Heart right ventricle (tissue), 16 donors: ENCODE results near the gene UGT3A2. TPM values are rescaled to one million over a fixed set of nuclear protein-coding genes. Genes with fewer than 3 reads are reported as not detected.

Experiments
- ATAC-seq, 8 donors: fragments of 200-7000 bp; cut with Tn5 transposase; one replicate each; pipeline ENCODE4 v1.9.1; 2020; ENCODE audit warnings: mild to moderate bottlenecking in 8 of 8, moderate library complexity in 8 of 8, moderate number of reproducible peaks in 1 of 8
- DNase-seq, 2 donors: peaks; one replicate each; pipeline ENCODE4 v3.0.0-alpha.2; 2020
- H3K27ac ChIP-seq, 10 donors: fragments of 200-600 bp; sonication (generic) in 2 of 10; one replicate each; pipeline versions ENCODE4 v1.5.0 to v1.8.0; 2020 to 2022; ENCODE audit warnings: mild to moderate bottlenecking in 3 of 10
- H3K27me3 ChIP-seq, 7 donors: fragments of 200-600 bp; one replicate each; pipeline ENCODE4 v1.8.0; 2021 to 2022; ENCODE audit warnings: mild to moderate bottlenecking in 2 of 7
- H3K36me3 ChIP-seq, 9 donors: fragments of 200-600 bp; sonication (generic) in 1 of 9; one replicate each; pipeline versions ENCODE4 v1.5.0 to v1.8.0; 2020 to 2022; ENCODE audit warnings: mild to moderate bottlenecking in 2 of 9
- H3K4me1 ChIP-seq, 9 donors: fragments of 200-600 bp; sonication (generic) in 1 of 9; one replicate each; pipeline versions ENCODE4 v1.5.0 to v1.8.0; 2020 to 2022; ENCODE audit warnings: mild to moderate bottlenecking in 4 of 9
- H3K4me3 ChIP-seq, 10 donors: fragments of 200-600 bp; sonication (generic) in 2 of 10; one replicate each; pipeline versions ENCODE4 v1.5.0 to v1.8.0; 2020 to 2022; ENCODE audit warnings: mild to moderate bottlenecking in 7 of 10, moderate library complexity in 2 of 10
- H3K9me3 ChIP-seq, 11 donors: fragments of 200-600 bp in 10 of 11; sonication (generic) in 2 of 11; one replicate each; pipeline versions ENCODE4 v1.5.0 to v1.8.0; 2013 to 2022; ENCODE audit warnings: mild to moderate bottlenecking in 2 of 11, control low read depth in 1 of 11, moderate library complexity in 1 of 11
- CTCF ChIP-seq, 9 donors: fragments of 200-600 bp; sonication (generic) in 2 of 9; IDR thresholded peaks; one replicate each; pipeline versions ENCODE4 v1.5.0 to v1.8.0; 2021 to 2022; ENCODE audit warnings: antibody characterized with exemption in 9 of 9, mild to moderate bottlenecking in 5 of 9, moderate library complexity in 1 of 9
- WGBS, 2 donors: extraction: QIAGEN DNeasy Blood & Tissue Kit; methylation state at CpG; one replicate each; pipeline ENCODE4 v1.1.7; 2013; ENCODE audit warnings: inconsistent platforms in 1 of 2; 5-methylcytosine and 5-hydroxymethylcytosine counted together
- intact Hi-C, 10 donors: fragments of 100-400 bp; cut with DNase I; formaldehyde crosslinking; loops; one replicate each; pipeline versions ENCODE4 v1.11.1 to v1.14.2; 2022
- polyA plus RNA-seq, 2 donors: library from polyadenylated mRNA; stranded (reverse); fragments of 200-250 nt; gene quantifications; one replicate each; pipeline ENCODE4 v1.2.3, GENCODE V29; 2013
- total RNA-seq, 10 donors: library from RNA; stranded (reverse); fragmentation: NEBNext Ultra II Directional in 3 of 10; extraction: Animal tissue kit (Norgen Biotek cat#: 25700) in 3 of 10; gene quantifications; one replicate each; pipeline versions ENCODE4 v1.2.1 to v1.2.4, GENCODE V29; 2021 to 2023
- donor health status: Arrhythmogenic right ventricular cardiomyopathy.
- donor health status: ischemic (EF 13 %, LVEDD 7.1; RV severe dilation, severe dysfunction).
- donor health status: healthy with polysubstance abuse.
- donor health status: DM: no; HTN: yes; CAD: no.
- donor health status: DM: no; HTN: no; CAD: no.
- donor health status: ischemic (EF 25% LVEDD 6.9; RV normal size, moderate dysfunction).
- donor health status: ischemic (EF 25% LVEDD 5.7; RV mildly dilated, moderate dysfunction).
- donor health status: healthy.
- donor health status: DM: yes; HTN: yes; CAD: no.
- donor health status: Ischemic cardiomyopathy.
- donor health status: ischemic (EF 35%, LVEDD 5.7; RV mildly dilated, moderate dysfunction).
- donor health status: nonischemic (EF 11% LVEDD 7.7; RV severe dilation, severe dysfunction).
- donor health status: DM: yes; HTN: yes; CAD: no.
- donor health status: PGD.
- donor health status: ischemic (EF 29% LVEDD 5.4; RV normal size, mild dysfunction).
- donor health status: nonischemic (EF 23%, LVEDD 6.1; RV moderate dilation, normal function).

UGT3A2 gene
- total and polyA plus RNA-seq, 12 donors: not detected

GRCh38 chr5:35987776-35988175 lies 78.9 kb downstream of the UGT3A2 start:
- H3K27me3 ChIP-seq: peaks cover 0 to 16% (median 14%) of the 10 kb centered on the region in 7 donors
- ATAC-seq (no peak), DNase-seq (no peak)
- WGBS, 2 donors: 51 to 52% methylated on average over 3 of the region's 3 CpGs
- no peak overlapping the region for H3K4me3 ChIP-seq
- H3K9me3 ChIP-seq: peaks cover 0 to 2% (median 0%) of the 10 kb centered on the region in 11 donors
- H3K4me1 ChIP-seq: no peaks in the 10 kb centered on the region
- no peaks in the 10 kb centered on the region for H3K36me3 ChIP-seq
- intact Hi-C loops: no loop called here
- TF ChIP-seq CTCF (IDR thresholded peaks at IDR 0.05): no peak
- H3K27ac ChIP-seq: no peak overlapping the region

Other genes starting within 250 kb of the UGT3A2 start
- 10 to 100 TPM in 1 of 10 donors, 1 to 10 TPM in 4, under 1 TPM in 5; 0.37 to 10.6 (median 0.97) TPM for gene IL7R, start 210.0 kb downstream of the UGT3A2 start, total RNA-seq
- under 1 TPM; 0.22 to 0.54 TPM for gene IL7R, start 210.0 kb downstream of the UGT3A2 start, polyA plus RNA-seq
- gene CAPSL, start 128.3 kb downstream of the UGT3A2 start, total RNA-seq: not detected
- not detected for gene CAPSL, start 128.3 kb downstream of the UGT3A2 start, polyA plus RNA-seq
- not detected for gene UGT3A1, start 75.5 kb downstream of the UGT3A2 start, total RNA-seq
- not detected for gene UGT3A1, start 75.5 kb downstream of the UGT3A2 start, polyA plus RNA-seq
- 10 to 100 TPM; 10.9 to 16.5 (median 12.7) TPM for gene LMBRD2, start 85.0 kb upstream of the UGT3A2 start, total RNA-seq
- gene LMBRD2, start 85.0 kb upstream of the UGT3A2 start, polyA plus RNA-seq: 1 to 10 TPM; 2.2 to 3.2 TPM
- 1 to 10 TPM; 3.5 to 9.5 (median 5.6) TPM for gene SKP2, start 85.2 kb upstream of the UGT3A2 start, total RNA-seq
- gene SKP2, start 85.2 kb upstream of the UGT3A2 start, polyA plus RNA-seq: 1 to 10 TPM; 1.5 to 2.1 TPM
- 10 to 100 TPM; 35.7 to 53.5 (median 38.9) TPM for gene NADK2, start 175.0 kb upstream of the UGT3A2 start, total RNA-seq
- gene NADK2, start 175.0 kb upstream of the UGT3A2 start, polyA plus RNA-seq: 10 to 100 TPM in 1 of 2 donors, 1 to 10 TPM in 1; 9.8 to 15.4 TPM
- under 1 TPM in 9 of 10 donors, not detected in 1; 0.39 to 0.92 (median 0.57) TPM for gene RANBP3L, start 235.0 kb upstream of the UGT3A2 start, total RNA-seq
- gene RANBP3L, start 235.0 kb upstream of the UGT3A2 start, polyA plus RNA-seq: under 1 TPM; 0.09 to 0.44 TPM